K562 treated with DMSO at 1 percent for 12 hours (cell line): ENCODE measurements around the gene ZNF816. TPM values are rescaled to one million over a fixed set of nuclear protein-coding genes. Genes with fewer than 3 reads are reported as not detected.

Source experiments
- total RNA-seq: library from RNA; unstranded; fragments of 300-600 nt; gene quantifications from 2 replicates; pipeline ENCODE4 v1.2.3, GENCODE V29; 2022; ENCODE audit not compliant: insufficient read depth

ZNF816 gene
- 4.8 and 6.8 TPM in 2 replicates for total RNA-seq

GRCh38 chr19:52962394-52963246 is at the start of gene ZNF816:
Gene ZNF816 (minus strand): TSS chr19:52962881. CDS start chr19:52956089, 6,792 bp downstream.

GRCh38 chr19:52922841-52923777 is 39.6 kb downstream of the ZNF816 start, which contains the start of gene ZNF888:
Gene ZNF888 (minus strand): TSS chr19:52923428. CDS start chr19:52917873, 5,555 bp downstream.

Other genes with a start within 250 kb of the ZNF816 start
- 2.3 and 9.4 TPM in 2 replicates for gene ZNF611, start 227.8 kb downstream of the ZNF816 start, total RNA-seq
- 2.5 and 6.5 TPM in 2 replicates for gene ZNF600, start 176.1 kb downstream of the ZNF816 start, total RNA-seq
- gene ZNF28, start 141.2 kb downstream of the ZNF816 start, total RNA-seq, result 3.3 and 11.7 TPM in 2 replicates
- 8.7 and 13.7 TPM in 2 replicates for gene ZNF468, start 105.3 kb downstream of the ZNF816 start, total RNA-seq
- 5.2 TPM in 1 of 2 replicates, not detected in the other for gene ZNF320, start 65.2 kb downstream of the ZNF816 start, total RNA-seq
- gene ZNF888, start 39.5 kb downstream of the ZNF816 start, total RNA-seq, result 2.7 and 8.2 TPM in 2 replicates
- not detected in 2 replicates for gene ERVV-1, start 51.0 kb upstream of the ZNF816 start, total RNA-seq
- gene ERVV-2, start 81.9 kb upstream of the ZNF816 start, total RNA-seq, result 0.84 TPM in 1 of 2 replicates, not detected in the other
- gene ZNF160, start 140.5 kb upstream of the ZNF816 start, total RNA-seq, result 2.4 and 14.0 TPM in 2 replicates
- not detected in 2 replicates for gene ZNF415, start 170.0 kb upstream of the ZNF816 start, total RNA-seq
- 0.64 and 4.3 TPM in 2 replicates for gene ZNF347, start 196.2 kb upstream of the ZNF816 start, total RNA-seq
- 1.4 and 5.0 TPM in 2 replicates for gene ZNF665, start 230.5 kb upstream of the ZNF816 start, total RNA-seq